ENCODE results near the gene BCL11A. TPM values are rescaled to one million over a fixed set of nuclear protein-coding genes. Genes with fewer than 3 reads are reported as not detected.

BCL11A gene
- polyA plus RNA-seq, 3 donors from 2014 or later, result 0.14 to 0.69 (median 0.29) TPM

- Mint-ChIP-seq H3K27me3 (ENCODE audit: low read depth in 3 of 3) (peaks cover 0 to 6% (median 3%) of the 10 kb centered on the region in 3 donors), H3K9me3 (no peaks in the 10 kb centered on the region), H3K4me3 (no peak overlapping the region), H3K4me1 (peaks cover 0 to 6% of the 10 kb centered on the region in 2 donors), H3K36me3 (no peaks in the 10 kb centered on the region), H3K27ac (no peak overlapping the region)
- DNase-seq, result no peak
These were observed 103.0 kb downstream of the BCL11A start for GRCh38 chr2:60450488-60450887.

DNA sequence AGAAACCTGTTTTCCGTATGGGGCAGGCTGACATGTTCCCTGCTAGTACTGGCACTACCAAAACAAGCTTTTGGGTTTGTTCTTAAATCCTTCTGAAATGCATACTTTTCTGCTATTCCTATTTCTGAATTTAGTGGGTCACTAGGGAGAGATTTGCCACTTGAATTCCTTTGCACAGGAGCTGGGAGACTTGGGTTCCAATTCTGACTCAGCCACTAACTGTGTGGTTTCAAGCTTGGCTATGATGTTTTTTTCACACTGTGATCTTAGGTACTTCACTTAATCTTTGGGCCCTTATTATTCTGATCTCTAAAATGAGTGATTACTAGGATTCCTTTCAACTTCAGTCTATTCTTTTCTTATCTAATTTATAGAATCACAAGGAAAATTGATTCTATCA, 105.5 kb downstream of the BCL11A start:
- H3K27ac Mint-ChIP-seq, result no peak overlapping the region
- H3K4me1 Mint-ChIP-seq, result peaks cover 0 to 6% of the 10 kb centered on the region in 2 donors
- no peaks in the 10 kb centered on the region for H3K9me3 Mint-ChIP-seq
- peaks cover 0 to 6% (median 2%) of the 10 kb centered on the region in 3 donors for H3K27me3 Mint-ChIP-seq (ENCODE audit: low read depth in 3 of 3)
- no peak overlapping the region for H3K4me3 Mint-ChIP-seq
- no peak for DNase-seq
- no peaks in the 10 kb centered on the region for H3K36me3 Mint-ChIP-seq

DNA sequence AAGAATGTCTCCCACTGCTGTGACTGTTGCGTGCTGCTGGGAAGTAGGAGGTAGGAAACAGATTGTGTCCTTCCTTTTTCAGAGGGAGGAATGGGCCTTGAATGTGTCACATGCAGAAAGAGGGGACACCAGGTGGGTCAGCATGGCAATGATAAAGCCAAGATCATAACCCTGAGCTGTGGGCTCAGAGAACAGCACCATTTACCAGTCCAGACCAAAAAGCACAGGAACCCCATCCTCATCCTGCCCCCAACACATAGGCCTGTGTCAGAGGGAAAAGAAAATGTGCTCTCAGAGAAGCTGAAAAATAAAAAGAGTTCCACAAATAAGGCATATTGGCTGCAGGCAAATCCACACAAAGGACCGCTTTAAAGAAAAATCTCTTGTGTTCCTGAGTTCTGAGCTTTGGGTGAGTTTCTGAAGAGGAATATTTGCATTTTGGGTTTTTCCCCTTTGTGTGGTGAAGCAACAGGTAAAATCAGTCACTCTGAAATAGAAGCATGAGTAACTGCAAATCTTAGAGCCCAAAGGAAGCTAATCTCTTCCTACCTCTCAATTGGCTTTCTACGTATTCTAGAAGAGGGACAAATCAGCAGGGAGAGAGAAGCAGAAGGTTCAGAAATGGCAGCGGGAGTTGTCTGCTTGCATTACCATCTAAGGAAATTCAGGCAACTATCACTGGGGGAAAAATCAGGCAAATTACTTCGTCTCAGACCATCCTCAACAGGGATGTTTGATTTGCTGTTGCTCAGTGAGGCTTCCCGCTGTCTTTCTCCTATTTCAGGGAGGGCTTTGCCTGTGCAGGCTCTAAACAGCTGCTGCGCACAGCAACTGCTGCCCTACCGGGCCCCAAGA, 106.8 kb downstream of the BCL11A start:
- peaks cover 0 to 6% of the 10 kb centered on the region in 2 donors for H3K4me1 Mint-ChIP-seq
- peaks cover 0 to 6% (median 4%) of the 10 kb centered on the region in 3 donors for H3K27me3 Mint-ChIP-seq (ENCODE audit: low read depth in 3 of 3)
- H3K36me3 Mint-ChIP-seq, result no peaks in the 10 kb centered on the region
- H3K9me3 Mint-ChIP-seq, result no peaks in the 10 kb centered on the region
- H3K27ac Mint-ChIP-seq, result no peak overlapping the region
- no peak for DNase-seq
- no peak overlapping the region for H3K4me3 Mint-ChIP-seq

GRCh38 chr2:60445684-60446179, 107.7 kb downstream of the BCL11A start:
- Mint-ChIP-seq H3K27ac (no peak overlapping the region), H3K9me3 (peaks cover 0 to 2% (median 0%) of the 10 kb centered on the region in 6 donors), H3K27me3 (ENCODE audit: low read depth in 3 of 3) (peaks cover 0 to 5% (median 4%) of the 10 kb centered on the region in 3 donors), H3K4me1 (peaks cover 0 to 5% of the 10 kb centered on the region in 2 donors), H3K36me3 (no peaks in the 10 kb centered on the region), H3K4me3 (no peak overlapping the region)
- DNase-seq, result no peak

DNA sequence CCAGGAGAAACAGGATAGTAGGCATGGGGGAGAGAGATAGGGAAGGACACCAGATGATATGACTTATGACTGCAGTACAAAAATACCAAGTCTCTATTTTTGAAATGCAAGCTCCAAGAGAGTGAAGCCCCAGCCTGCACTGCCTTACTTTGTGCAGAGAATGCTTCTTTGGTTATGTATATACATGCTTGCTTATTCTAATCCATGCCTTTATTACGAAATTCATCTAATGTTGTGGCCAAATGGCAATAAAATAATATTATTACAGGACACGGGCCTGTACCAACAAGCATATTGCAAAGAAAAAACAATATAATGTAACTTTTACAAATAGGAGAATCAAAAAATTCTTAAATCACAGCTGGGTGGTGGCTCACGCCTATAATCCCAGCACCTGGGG, 110.8 kb downstream of the BCL11A start:
- H3K27me3 Mint-ChIP-seq (ENCODE audit: low read depth in 3 of 3), result peaks cover 0 to 3% (median 0%) of the 10 kb centered on the region in 3 donors
- no peaks in the 10 kb centered on the region for H3K36me3 Mint-ChIP-seq
- no peak for DNase-seq
- H3K9me3 Mint-ChIP-seq, result peaks cover 0 to 2% (median 0%) of the 10 kb centered on the region in 6 donors
- peaks cover 19 to 21% of the 10 kb centered on the region in 2 donors for H3K4me1 Mint-ChIP-seq
- H3K27ac Mint-ChIP-seq, result no peak overlapping the region
- H3K4me3 Mint-ChIP-seq, result no peak overlapping the region

DNA sequence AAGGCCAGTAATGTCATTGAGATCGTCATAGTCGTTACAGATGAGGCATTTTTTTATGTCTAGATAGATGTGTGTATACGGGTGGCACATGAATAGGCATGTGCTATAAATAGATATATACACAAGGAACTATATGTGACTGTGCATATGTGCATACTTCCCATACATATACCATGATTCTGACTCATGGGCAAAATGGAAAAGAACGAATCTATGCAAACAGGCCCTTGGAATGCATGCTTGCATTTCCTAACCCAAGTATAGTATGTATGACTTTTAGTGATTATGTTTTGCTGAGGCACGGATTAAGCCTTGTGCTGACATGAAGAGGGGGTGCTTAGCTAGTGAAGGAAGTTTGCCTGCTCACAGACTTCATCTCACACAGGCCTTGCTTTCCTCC, 111.7 kb downstream of the BCL11A start:
- peaks cover 19 to 21% of the 10 kb centered on the region in 2 donors for H3K4me1 Mint-ChIP-seq
- no peak overlapping the region for H3K4me3 Mint-ChIP-seq
- DNase-seq, result no peak
- H3K36me3 Mint-ChIP-seq, result no peaks in the 10 kb centered on the region
- peaks cover 0 to 3% (median 0%) of the 10 kb centered on the region in 3 donors for H3K27me3 Mint-ChIP-seq (ENCODE audit: low read depth in 3 of 3)
- H3K9me3 Mint-ChIP-seq, result peaks cover 0 to 2% (median 0%) of the 10 kb centered on the region in 6 donors
- no peak overlapping the region for H3K27ac Mint-ChIP-seq

GRCh38 chr2:60440767-60441163, 112.7 kb downstream of the BCL11A start:
- no peak for DNase-seq
- peaks cover 0 to 3% (median 0%) of the 10 kb centered on the region in 3 donors for H3K27me3 Mint-ChIP-seq (ENCODE audit: low read depth in 3 of 3)
- peaks cover 19 to 21% of the 10 kb centered on the region in 2 donors for H3K4me1 Mint-ChIP-seq
- H3K9me3 Mint-ChIP-seq, result peaks cover 0 to 2% (median 0%) of the 10 kb centered on the region in 6 donors
- H3K27ac Mint-ChIP-seq, result no peak overlapping the region
- H3K4me3 Mint-ChIP-seq, result no peak overlapping the region
- H3K36me3 Mint-ChIP-seq, result no peaks in the 10 kb centered on the region

- no peak for DNase-seq
- peaks cover 19 to 21% of the 10 kb centered on the region in 2 donors for H3K4me1 Mint-ChIP-seq
- peaks cover 0 to 3% (median 0%) of the 10 kb centered on the region in 3 donors for H3K27me3 Mint-ChIP-seq (ENCODE audit: low read depth in 3 of 3)
- H3K36me3 Mint-ChIP-seq, result no peaks in the 10 kb centered on the region
- H3K27ac Mint-ChIP-seq, result no peak overlapping the region
- peak overlapping the region; percentile 31 to 70 (median 44) for H3K4me3 Mint-ChIP-seq
- H3K9me3 Mint-ChIP-seq, result peaks cover 0 to 2% (median 0%) of the 10 kb centered on the region in 6 donors
These were observed 113.2 kb downstream of the BCL11A start for GRCh38 chr2:60440079-60440766.

DNA sequence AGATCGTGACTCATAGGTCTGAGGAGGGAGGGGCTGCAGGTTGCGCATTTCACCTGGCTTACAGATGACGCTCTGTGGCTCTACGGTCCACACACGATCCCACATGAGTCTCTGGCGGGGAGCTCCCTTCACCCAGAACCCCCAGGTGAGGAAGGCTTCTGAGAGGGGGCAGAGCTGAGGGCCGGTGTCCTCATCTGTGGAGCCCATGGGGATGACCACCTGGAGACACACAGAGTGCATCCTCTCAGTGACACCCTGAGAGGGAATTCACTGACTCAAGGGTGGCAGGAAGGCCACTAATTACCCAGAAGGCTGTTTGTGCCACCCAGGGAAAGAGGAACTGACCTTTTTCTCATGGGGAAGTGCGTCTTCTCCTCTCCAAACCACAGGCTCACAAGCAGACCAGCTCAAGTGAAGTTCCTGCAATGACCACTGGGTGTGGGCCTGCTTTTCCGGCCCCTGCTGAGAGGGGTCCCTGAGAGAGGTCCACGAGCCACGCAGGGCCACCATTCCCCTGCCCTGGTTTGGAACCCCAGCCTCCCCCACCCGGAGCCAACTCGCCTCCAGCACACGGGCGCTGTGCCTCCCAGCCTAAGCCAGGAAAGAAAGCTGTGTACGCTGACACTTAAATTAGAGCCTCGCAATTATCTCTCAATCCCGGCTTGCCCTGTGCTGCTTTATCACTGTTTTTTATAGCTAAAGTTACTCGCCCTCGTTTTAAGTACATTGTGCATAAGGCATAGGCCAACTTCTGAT, 114.1 kb downstream of the BCL11A start:
- peak overlapping the region in 1 of 6 donors; percentile 23 for H3K27ac Mint-ChIP-seq
- H3K4me3 Mint-ChIP-seq, result peak overlapping the region; percentile 31 to 70 (median 44)
- peaks cover 19 to 21% of the 10 kb centered on the region in 2 donors for H3K4me1 Mint-ChIP-seq
- H3K27me3 Mint-ChIP-seq (ENCODE audit: low read depth in 3 of 3), result peaks cover 0 to 3% (median 0%) of the 10 kb centered on the region in 3 donors
- H3K9me3 Mint-ChIP-seq, result peaks cover 0 to 2% (median 0%) of the 10 kb centered on the region in 6 donors
- DNase-seq, result peak; percentile 3 to 24 (median 21)
- no peaks in the 10 kb centered on the region for H3K36me3 Mint-ChIP-seq

DNA sequence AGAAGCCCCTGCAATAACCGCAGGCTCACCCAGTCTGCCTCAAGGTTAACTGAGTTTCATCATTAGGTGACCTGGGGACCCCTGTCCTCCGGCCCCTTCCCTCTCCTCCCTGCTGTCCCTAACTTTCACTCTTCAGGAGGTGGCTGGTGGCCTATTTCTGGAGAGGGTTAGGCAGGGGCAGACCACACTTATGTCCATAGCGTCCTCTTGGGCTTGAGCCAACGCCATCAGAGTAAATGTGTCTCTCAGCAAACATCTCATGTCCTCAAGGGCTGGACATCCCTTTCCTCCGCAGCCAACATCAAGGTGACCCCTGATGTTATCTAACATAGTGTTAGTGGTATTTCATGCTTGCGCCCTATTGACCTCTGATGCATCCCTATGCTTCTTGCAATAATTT, 114.8 kb downstream of the BCL11A start:
- peaks cover 0 to 3% (median 0%) of the 10 kb centered on the region in 3 donors for H3K27me3 Mint-ChIP-seq (ENCODE audit: low read depth in 3 of 3)
- H3K36me3 Mint-ChIP-seq, result no peaks in the 10 kb centered on the region
- no peak overlapping the region for H3K27ac Mint-ChIP-seq
- no peak overlapping the region for H3K4me3 Mint-ChIP-seq
- DNase-seq, result no peak
- peaks cover 0 to 2% (median 0%) of the 10 kb centered on the region in 6 donors for H3K9me3 Mint-ChIP-seq
- peaks cover 19 to 21% of the 10 kb centered on the region in 2 donors for H3K4me1 Mint-ChIP-seq

DNA sequence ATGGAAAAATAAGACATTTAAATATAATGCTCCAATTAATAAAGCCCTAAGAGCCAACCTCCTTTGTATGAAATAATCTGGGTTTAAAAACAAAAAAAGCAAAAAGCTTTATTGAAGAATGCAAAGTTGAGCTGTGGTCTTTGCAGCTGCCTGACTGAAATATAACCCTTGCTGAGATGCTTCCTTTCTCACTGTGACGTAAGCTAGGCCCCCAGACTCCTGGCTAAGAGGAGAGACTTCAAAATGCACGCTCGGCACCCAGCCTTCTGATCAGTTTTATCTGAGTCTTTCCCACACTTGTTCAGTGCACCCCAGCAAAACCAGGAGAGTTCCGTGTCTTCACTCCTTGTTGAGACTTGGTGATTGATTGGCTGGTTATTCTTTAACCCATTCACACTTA, 115.3 kb downstream of the BCL11A start:
- H3K4me1 Mint-ChIP-seq, result peaks cover 19 to 21% of the 10 kb centered on the region in 2 donors
- DNase-seq, result no peak
- H3K4me3 Mint-ChIP-seq, result no peak overlapping the region
- no peak overlapping the region for H3K27ac Mint-ChIP-seq
- H3K36me3 Mint-ChIP-seq, result no peaks in the 10 kb centered on the region
- peaks cover 0 to 4% (median 0%) of the 10 kb centered on the region in 3 donors for H3K27me3 Mint-ChIP-seq (ENCODE audit: low read depth in 3 of 3)
- H3K9me3 Mint-ChIP-seq, result peaks cover 0 to 2% (median 0%) of the 10 kb centered on the region in 6 donors

GRCh38 chr2:60437080-60437696, 116.3 kb downstream of the BCL11A start:
- peaks cover 19 to 21% of the 10 kb centered on the region in 2 donors for H3K4me1 Mint-ChIP-seq
- no peak overlapping the region for H3K4me3 Mint-ChIP-seq

More at GRCh38 chr2:60437080-60437696, 116.3 kb downstream of the BCL11A start:
- Mint-ChIP-seq H3K36me3 (no peaks in the 10 kb centered on the region), H3K27me3 (ENCODE audit: low read depth in 3 of 3) (peaks cover 0 to 4% (median 0%) of the 10 kb centered on the region in 3 donors), H3K9me3 (peaks cover 0 to 2% (median 0%) of the 10 kb centered on the region in 6 donors), H3K27ac (no peak overlapping the region)
- no peak for DNase-seq
